ENCODE results near the gene VCP.
"Not testable (repeated sequence)": the region's sequence is repeated elsewhere in the genome, so short reads cannot be mapped to it uniquely, and the experiment has no call there.

VCP gene

DNA sequence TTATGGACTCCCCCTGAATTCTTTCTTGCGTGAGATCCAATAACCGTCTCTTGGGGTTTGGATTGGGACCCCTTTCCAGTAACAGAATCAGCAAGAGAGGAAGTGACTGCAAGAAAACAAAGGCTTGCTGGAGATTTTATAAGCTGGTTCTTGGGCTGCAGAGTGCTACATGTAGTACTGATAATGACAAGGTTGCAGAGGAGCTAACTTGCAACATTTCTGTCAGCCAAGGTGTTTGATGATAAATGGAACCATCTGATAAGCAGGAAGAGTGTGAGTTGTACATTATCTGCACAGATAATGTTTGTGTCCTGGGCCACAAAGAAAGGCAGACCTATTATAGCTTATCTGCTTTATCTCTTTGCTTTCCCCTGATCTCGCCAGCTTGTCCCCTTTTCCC is 45.8 kb downstream of the VCP start:
- in situ Hi-C loops (cut with MboI; ENCODE audit: low sequenced_read_pairs), result no loop called here

DNA sequence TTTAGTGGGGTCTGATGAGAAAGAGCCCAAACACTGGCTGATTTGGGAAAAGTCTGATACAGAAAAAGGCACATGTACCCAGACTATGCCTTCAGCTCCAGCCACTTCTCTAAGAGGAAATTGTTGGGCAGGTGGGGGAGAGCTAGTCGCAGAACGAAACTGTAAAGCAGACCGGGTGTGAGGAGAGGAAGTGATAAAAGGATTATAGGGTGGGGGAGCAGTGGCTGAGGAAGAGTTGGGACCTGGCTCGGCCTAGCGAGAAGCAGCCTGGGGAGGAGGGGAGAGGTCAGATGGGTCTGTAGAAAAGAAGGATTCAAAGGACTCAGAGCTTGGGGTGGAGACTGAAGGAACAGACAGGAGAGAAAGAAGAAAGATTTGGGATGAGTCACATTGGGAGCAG is 49.0 kb downstream of the VCP start:
- in situ Hi-C loops (cut with MboI; ENCODE audit: low sequenced_read_pairs), result not testable (repeated sequence)

DNA sequence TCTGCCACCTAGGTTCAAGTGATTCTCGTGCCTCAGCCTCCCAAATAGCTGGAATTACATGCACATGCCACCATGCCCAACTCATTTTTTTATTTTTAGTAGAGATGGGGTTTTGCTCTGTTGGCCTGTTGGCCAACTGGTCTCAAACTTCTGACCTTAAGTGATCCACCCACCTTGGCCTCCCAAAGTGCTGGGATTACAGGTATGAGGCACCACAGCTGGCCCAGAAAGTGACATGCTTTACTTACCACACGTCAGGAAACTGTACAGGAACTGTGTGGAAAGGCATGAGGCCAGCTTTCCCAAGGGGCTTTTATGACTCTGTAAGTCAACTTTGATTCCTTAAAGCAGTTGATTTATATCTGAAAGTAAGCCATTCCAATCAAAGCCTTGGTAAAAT is 57.9 kb downstream of the VCP start:
- in situ Hi-C loops (cut with MboI; ENCODE audit: low sequenced_read_pairs), result no loop called here

DNA sequence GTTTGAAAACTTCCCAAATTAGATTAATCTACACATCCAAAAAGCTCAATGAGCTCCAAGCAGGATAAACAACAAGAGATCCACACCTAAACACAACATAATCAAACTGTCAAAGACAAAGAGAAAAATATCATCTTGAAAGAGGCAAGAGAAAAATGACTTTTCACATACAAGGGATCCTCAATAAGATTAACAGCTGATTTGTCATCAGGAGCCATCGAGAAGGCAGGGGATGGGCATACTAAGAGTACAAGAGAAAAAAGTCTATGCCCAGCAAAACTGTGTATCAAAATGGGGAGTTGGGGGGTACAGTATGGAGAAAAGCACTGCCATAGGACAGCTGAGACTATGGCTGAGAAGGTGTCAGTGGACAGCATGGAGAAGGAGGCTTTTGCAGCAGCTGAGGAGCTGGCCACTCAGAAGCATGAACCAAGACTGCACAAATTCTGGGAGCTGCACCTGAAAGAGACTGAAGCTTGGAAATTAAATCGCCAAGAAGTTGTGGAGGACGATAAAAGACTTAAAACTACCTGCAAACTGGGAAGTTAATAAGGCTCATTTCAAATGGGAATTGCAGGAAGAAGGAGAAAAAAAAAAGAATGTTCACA is 62.0 kb downstream of the VCP start:
- in situ Hi-C loops (cut with MboI; ENCODE audit: low sequenced_read_pairs), result no loop called here

Data from hTERT RPE-1 (cell line).